ENCODE results near the gene VDAC1. TPM values are rescaled to one million over a fixed set of nuclear protein-coding genes. Genes with fewer than 3 reads are reported as not detected.

VDAC1 gene
- total RNA-seq, 4 donors from 2014 or later = 122 to 166 (median 136) TPM

DNA sequence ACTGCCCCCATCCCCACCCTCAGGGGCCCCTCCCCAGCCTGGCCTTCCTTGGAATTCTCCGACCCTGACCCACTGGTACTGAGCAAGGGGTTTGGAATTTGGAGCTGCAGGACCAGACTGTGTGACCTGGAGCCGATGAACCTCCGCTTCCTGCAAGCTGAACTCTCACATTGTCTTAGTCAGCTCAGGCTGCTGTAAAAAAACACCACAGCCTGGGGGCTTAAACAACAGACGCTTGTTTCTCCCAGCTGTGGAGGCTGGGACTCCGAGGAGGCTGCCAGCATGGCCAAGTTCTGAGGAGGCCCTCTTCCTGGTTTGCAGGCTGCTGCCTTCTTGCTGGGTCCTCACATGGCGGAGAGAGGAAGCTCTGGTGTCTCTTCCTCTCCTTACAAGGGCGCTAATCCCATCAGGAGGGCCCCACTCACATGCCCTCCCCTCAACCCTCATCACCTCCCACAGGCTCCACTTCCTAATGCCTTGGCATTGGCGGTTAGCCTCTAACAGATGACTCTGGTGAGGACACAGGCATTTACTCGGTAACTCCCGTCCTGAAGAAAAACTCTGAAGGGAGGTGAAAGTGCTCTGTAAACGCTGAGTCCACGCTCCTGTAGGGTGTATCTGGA lies 78.8 kb downstream of the VDAC1 start:
- 87 to 95% methylated on average over 7 to 10 of the region's 12 CpGs for WGBS, 2 donors
- intact Hi-C loops (cut with DNase I) = no loop called here
- TF ChIP-seq, protein P1, sequence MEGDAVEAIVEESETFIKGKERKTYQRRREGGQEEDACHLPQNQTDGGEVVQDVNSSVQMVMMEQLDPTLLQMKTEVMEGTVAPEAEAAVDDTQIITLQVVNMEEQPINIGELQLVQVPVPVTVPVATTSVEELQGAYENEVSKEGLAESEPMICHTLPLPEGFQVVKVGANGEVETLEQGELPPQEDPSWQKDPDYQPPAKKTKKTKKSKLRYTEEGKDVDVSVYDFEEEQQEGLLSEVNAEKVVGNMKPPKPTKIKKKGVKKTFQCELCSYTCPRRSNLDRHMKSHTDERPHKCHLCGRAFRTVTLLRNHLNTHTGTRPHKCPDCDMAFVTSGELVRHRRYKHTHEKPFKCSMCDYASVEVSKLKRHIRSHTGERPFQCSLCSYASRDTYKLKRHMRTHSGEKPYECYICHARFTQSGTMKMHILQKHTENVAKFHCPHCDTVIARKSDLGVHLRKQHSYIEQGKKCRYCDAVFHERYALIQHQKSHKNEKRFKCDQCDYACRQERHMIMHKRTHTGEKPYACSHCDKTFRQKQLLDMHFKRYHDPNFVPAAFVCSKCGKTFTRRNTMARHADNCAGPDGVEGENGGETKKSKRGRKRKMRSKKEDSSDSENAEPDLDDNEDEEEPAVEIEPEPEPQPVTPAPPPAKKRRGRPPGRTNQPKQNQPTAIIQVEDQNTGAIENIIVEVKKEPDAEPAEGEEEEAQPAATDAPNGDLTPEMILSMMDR (IDR thresholded peaks at IDR 0.05) = no peak
- no peak for TF ChIP-seq POLR2A (IDR thresholded peaks at IDR 0.05)

GRCh38 chr5:133925269-133925668 lies 79.5 kb downstream of the VDAC1 start:
- Histone ChIP-seq H3K4me1 (no peaks in the 10 kb centered on the region), H3K27me3 (no peaks in the 10 kb centered on the region), H3K9me3 (no peaks in the 10 kb centered on the region), H3K36me3 (no peaks in the 10 kb centered on the region), H3K27ac (no peak overlapping the region), H3K4me3 (replicated peaks in 1 of 3) (no peak overlapping the region)
- TF ChIP-seq POLR2A (IDR thresholded peaks at IDR 0.05) = no peak
- TF ChIP-seq, protein P1 (IDR thresholded peaks at IDR 0.05) = no peak
- DNase-seq = no peak
- 58 to 62% methylated on average over 3 of the region's 3 CpGs for WGBS, 2 donors
- intact Hi-C loops (cut with DNase I) = no loop called here

More for the DNA sequence above, 78.8 kb downstream of the VDAC1 start:
- Histone ChIP-seq H3K4me1 (no peaks in the 10 kb centered on the region), H3K9me3 (no peaks in the 10 kb centered on the region), H3K27ac (no peak overlapping the region), H3K4me3 (replicated peaks in 1 of 3) (no peak overlapping the region), H3K27me3 (no peaks in the 10 kb centered on the region), H3K36me3 (no peaks in the 10 kb centered on the region)
- no peak for DNase-seq

DNA sequence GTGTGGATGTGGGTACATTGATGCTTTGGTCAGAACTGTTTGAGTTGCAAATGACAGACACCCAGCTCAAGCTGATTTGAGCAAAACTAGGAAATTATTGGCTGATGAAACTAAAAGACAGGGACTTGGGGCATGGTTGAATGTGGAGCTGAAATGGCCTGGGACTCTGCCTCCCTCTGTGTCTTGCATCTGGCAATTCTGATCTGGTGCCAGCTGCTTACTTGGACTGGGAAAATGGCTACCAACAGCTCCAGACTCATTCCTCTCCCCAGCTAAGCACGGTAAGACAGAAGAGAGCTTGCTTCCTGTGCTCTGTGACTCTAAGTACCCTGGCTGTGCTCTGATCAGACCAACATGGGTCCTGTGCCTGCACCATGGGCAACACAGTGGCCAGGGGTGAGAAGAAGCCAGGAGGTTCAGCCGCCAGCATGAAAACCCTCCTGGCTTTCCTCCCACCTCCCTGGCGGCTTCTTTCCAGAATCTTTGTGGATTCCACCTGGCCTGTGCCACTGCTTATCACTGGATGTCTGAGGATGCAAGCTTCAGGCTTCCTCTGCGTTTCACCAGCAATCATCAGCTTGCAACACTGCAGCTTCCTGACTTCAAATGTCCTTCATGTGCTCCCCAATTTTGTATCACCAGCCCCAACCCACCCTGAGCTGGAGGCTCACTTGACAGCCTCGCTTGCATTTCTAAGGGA lies 80.4 kb downstream of the VDAC1 start:
- no peaks in the 10 kb centered on the region for H3K4me1 ChIP-seq
- no peaks in the 10 kb centered on the region for H3K9me3 ChIP-seq
- intact Hi-C loops (cut with DNase I) = no loop called here
- no peak overlapping the region for H3K4me3 ChIP-seq (replicated peaks in 1 of 3)
- TF ChIP-seq, protein P1 (IDR thresholded peaks at IDR 0.05) = no peak
- no peak for TF ChIP-seq POLR2A (IDR thresholded peaks at IDR 0.05)
- no peaks in the 10 kb centered on the region for H3K36me3 ChIP-seq
- H3K27ac ChIP-seq = no peak overlapping the region
- no peaks in the 10 kb centered on the region for H3K27me3 ChIP-seq
- no peak for DNase-seq
- WGBS, 2 donors = 74 to 77% methylated on average over 5 of the region's 5 CpGs

DNA sequence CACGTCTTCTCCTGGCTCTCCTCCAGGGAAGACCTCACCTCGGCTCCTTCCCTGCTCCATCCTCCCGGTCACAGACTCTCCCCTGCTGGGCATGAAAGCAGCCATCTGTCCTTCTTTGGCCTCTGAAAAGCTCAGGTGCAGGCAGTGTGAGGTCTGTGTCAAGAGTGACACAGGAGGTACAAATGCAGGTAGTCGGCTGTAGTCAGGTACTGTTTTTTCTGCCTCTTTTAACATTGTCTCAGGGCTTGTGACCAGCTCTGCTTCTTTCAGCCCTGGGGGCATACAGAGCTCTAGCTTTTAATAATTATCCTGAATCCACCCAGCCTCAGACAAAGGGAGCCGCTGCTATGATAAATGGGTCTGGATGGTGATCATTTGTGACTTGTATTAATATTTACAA lies 82.8 kb downstream of the VDAC1 start:
- 58 to 60% methylated on average over 5 of the region's 5 CpGs for WGBS, 2 donors
- intact Hi-C loops (cut with DNase I) = no loop called here

More for the DNA sequence above, 82.8 kb downstream of the VDAC1 start:
- Histone ChIP-seq H3K27me3 (no peaks in the 10 kb centered on the region), H3K4me3 (replicated peaks in 1 of 3) (no peak overlapping the region), H3K27ac (no peak overlapping the region), H3K4me1 (no peaks in the 10 kb centered on the region), H3K9me3 (no peaks in the 10 kb centered on the region), H3K36me3 (no peaks in the 10 kb centered on the region)
- TF ChIP-seq POLR2A (IDR thresholded peaks at IDR 0.05) = no peak
- DNase-seq = no peak

Other genes starting within 250 kb of the VDAC1 start
- gene C5orf15, start 36.4 kb downstream of the VDAC1 start, total RNA-seq = 10 to 100 TPM; 53.7 to 76.3 (median 71.4) TPM
- gene TCF7, start 109.7 kb upstream of the VDAC1 start, total RNA-seq = 10 to 100 TPM in 1 of 4 donors, 1 to 10 TPM in 3; 7.4 to 11.8 (median 8.9) TPM
- 100 to 1,000 TPM; 234 to 418 (median 346) TPM for gene SKP1, start 172.0 kb upstream of the VDAC1 start, total RNA-seq
- gene PPP2CA, start 221.1 kb upstream of the VDAC1 start, total RNA-seq = 100 to 1,000 TPM in 3 of 4 donors, 10 to 100 TPM in 1; 78.2 to 220 (median 174) TPM